RWPE1 (cell line): Measurements from ENCODE around the gene DLG3.
A peak's percentile ranks its signal among the peaks of the same experiment; 100 is the strongest.

Experiments used
- CTCF ChIA-PET: fragments of 350-600 bp; sonication (Branson Sonifier 250); formaldehyde crosslinking; extraction: SDS; loops from one replicate; lab custom pipeline; 2021; lab: Yijun Ruan, JAX
- POLR2A ChIA-PET: fragments of 400-600 bp; formaldehyde crosslinking; extraction: SDS; loops from one replicate; lab custom pipeline; 2020; ENCODE audit warnings: antibody characterized with exemption; ENCODE audit not compliant: low non-redundant PET; lab: Yijun Ruan, JAX
- DNase-seq: peaks from one replicate; pipeline ENCODE4 v3.0.0; 2012; ENCODE audit warnings: low spot score
- H3K27ac ChIP-seq: fragments of 450-650 bp; 2 replicates; pipeline ENCODE4 v1.5.1; 2017
- CTCF ChIP-seq: fragments of 450-650 bp; conservative IDR thresholded peaks from 2 replicates; pipeline ENCODE4 v1.5.1; 2017; ENCODE audit warnings: low read depth, mild to moderate bottlenecking

The DLG3 gene

DNA sequence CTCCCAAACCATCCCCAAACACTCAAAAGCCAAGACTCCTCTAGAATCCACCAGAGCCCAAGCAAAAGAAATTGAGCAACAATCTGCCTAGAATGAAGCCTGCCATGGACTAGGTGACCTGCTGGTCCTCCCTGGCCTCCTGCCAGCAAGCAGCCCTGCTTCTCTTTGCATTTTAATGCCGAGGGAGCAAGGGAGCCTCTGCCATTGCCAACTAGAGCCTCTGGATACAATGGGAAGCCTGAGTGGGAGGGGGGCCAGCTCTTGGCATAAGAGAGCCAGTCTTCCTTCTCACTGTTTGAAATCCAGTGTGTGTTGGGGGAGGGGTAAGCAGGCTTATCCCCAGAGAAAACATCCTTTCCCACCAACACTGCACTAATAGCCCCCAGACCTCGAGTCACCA, 23.0 kb upstream of the DLG3 start:
- ChIA-PET CTCF (interaction anchor here (0.6 kb wide), 1 partner anchor 562 kb away, joined by 3 read pairs; no protein-coding TSS in a partner anchor), POLR2A (no interaction called here)
- no peak for TF ChIP-seq CTCF
- no peak for DNase-seq
- H3K27ac ChIP-seq, result no peak overlapping the region

DNA sequence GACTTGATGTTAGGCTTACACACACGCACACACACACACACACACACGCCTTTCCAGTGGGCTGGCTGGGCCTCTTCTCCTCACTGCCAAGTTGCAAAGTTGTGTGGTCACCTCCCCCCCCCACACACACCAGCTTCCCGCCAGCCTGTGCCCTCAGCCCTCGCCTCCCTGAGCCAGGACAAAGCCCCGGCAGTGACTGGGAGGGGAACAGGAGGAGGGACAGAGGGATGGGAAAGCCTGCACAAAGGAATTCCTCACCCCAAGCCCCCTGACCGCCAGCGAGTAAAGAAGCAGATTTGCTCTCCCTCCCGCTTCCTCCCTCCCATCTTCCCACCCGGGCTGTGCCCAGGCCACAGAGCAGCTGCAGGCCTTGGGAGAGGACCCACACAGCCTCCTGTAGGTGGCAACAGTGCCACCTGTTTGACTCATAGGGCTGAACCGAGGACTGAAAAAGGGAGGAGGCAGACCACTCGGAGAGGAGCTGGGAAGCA, 21.7 kb upstream of the DLG3 start, which contains the start of gene GDPD2:
GDPD2 (plus strand) TSS at position 464 of the 491 bp plus-strand sequence. CDS start 1,671 bp downstream, outside the sequence.
- no peak for DNase-seq
- no peak for TF ChIP-seq CTCF
- CTCF ChIA-PET, result interaction anchor here (0.7 to 0.9 kb wide), 2 partner anchors 14 to 135 kb away, joined by 3 read pairs; no protein-coding TSS in a partner anchor
- POLR2A ChIA-PET, result no interaction called here
- peak within 1 kb of the TSS; percentile 25; the same call in 1 of the 2 replicates for H3K27ac ChIP-seq

DNA sequence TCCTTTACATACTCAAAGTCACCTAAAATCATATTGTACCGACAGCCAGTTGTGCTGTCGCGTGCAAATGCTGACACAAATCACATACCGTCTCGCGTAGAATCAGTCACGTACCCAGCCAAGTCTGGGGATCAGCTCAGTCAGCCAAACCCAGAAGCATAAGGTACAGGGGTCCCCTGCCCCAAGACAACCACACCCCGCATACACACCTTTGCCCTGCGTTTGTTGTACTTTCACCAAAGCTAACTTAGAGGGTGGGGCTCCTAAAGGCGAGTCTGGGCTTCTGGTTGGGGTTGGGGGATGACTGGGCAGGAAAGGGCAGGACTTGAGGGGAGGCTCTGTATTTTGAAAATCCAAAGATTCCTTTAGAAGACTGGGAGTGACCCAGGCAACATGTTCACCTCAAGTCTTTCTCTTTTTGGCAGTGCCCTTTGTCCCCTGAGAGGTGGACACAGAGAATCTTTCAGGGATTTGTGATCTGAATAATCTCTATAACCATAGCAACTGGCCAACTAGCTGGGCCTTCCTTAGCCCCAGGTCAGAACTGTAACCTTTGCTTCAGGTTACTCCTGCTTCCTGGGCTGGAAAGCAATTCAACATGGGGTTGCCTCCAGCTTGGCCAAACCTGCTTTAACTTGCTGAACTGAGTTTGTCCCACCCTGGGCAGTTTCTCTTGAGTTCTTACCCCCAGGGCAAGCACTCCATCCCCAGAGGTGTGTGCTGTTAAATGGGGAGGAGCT, 20.5 kb upstream of the DLG3 start:
- no peak for DNase-seq
- ChIA-PET CTCF (no interaction called here), POLR2A (no interaction called here)
- TF ChIP-seq CTCF, result no peak
- H3K27ac ChIP-seq, result peak overlapping the region; percentile 25

DNA sequence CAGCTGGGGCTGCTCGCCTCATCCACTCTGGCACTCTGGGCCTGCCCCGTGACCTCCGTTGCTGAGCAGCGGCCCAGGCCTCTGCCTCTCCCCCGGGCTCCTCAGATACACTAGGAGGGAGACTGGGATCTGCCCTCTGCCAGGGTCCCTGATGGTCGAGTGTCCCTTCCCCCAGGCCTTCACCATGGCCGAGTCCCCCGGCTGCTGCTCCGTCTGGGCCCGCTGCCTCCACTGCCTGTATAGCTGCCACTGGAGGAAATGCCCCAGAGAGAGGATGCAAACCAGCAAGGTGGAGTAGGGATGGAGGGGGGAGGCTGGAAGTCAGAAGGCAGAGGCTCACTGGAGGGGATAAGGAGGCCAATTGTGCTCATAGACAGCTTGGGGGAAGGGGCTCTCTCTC, 19.8 kb upstream of the DLG3 start:
- H3K27ac ChIP-seq, result peak overlapping the region; percentile 25

DNA sequence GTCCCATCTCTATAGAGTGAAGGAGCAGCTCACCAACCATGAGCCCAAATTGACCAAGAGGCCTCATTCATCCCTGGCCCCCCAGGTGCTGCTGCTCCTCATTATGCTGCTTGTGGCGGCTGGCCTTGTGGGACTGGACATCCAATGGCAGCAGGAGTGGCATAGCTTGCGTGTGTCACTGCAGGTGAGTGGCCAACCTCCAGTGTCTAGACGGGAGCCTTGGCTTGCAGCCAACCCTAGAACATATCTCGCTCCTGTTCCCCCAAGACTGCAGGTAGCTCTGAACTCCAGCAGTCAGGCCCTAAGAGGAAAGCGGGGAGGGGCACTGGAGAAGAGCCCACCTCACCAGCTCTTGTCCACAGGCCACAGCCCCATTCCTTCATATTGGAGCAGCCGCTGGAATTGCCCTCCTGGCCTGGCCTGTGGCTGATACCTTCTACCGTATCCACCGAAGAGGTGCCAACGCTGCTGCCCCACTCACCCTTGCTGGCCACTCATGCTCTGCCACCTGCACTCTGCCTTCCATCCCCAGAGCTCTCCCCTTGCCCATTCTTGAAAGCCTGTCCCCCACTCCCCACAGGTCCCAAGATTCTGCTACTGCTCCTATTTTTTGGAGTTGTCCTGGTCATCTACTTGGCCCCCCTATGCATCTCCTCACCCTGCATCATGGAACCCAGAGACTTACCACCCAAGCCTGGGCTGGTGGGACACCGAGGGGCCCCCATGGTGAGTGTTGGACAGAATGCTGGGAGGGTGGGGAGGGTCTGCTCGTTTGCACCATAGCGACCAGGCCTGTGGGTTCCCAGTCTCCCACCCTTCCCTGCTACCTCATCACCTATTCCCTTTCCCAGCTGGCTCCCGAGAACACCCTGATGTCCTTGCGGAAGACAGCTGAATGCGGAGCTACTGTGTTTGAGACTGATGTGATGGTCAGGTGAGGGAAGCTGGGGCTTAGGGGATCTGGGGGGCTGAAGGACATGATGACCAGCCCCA, 18.1 kb upstream of the DLG3 start:
- ChIA-PET CTCF (no interaction called here), POLR2A (no interaction called here)
- no peak overlapping the region for H3K27ac ChIP-seq
- no peak for TF ChIP-seq CTCF
- no peak for DNase-seq

More for the DNA sequence above, 19.8 kb upstream of the DLG3 start:
- ChIA-PET CTCF (no interaction called here), POLR2A (no interaction called here)
- no peak for TF ChIP-seq CTCF
- DNase-seq, result no peak

DNA sequence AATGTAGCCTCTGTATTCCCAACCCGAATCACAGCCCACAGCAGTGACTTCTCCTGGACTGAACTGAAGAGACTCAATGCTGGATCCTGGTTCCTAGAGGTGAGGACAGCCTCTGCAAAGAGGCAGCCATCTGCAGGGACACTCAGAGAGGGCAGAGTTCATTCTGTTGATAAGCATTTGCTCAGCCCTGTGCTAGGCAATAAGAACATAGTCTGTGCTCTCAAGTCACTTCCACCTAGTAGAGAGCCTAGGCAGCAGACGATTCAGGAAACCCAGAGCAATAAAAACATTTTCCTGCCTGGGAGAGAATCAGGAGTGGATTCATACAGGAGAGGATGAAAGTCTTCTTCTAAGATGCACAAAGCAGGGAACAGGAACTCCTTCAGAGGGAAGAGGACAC, 17.3 kb upstream of the DLG3 start:
- no peak for DNase-seq
- no peak for TF ChIP-seq CTCF
- ChIA-PET CTCF (no interaction called here), POLR2A (no interaction called here)
- H3K27ac ChIP-seq, result no peak overlapping the region
